Subcutaneous adipose tissue (tissue), 4 donors: ENCODE data around the gene RPS4Y1. TPM values are rescaled to one million over a fixed set of nuclear protein-coding genes. Genes with fewer than 3 reads are reported as not detected.

ENCODE experiments used
- small RNA-seq: library from RNA; depleted of rRNA; stranded (forward); fragments of <200 nt; gene quantifications from one replicate; pipeline ENCODE3, GENCODE V24; 2016
- total RNA-seq, 4 donors: library from RNA; depleted of rRNA; stranded (reverse); fragments of >200 nt; gene quantifications; one replicate each; pipeline ENCODE4 v1.1.0, GENCODE V29; 2016
- TF ChIP-seq, protein P1 (sequence below): fragments of 450-650 bp; IDR thresholded peaks from one replicate; pipeline ENCODE4 v1.5.1; 2016; ENCODE audit warnings: low read depth, mild to moderate bottlenecking, control low read depth, antibody characterized with exemption, moderate library complexity

RPS4Y1 gene
- total RNA-seq, 4 donors from 2014 or later, result 0.34 to 287 (median 271) TPM; not detected in 1

DNA sequence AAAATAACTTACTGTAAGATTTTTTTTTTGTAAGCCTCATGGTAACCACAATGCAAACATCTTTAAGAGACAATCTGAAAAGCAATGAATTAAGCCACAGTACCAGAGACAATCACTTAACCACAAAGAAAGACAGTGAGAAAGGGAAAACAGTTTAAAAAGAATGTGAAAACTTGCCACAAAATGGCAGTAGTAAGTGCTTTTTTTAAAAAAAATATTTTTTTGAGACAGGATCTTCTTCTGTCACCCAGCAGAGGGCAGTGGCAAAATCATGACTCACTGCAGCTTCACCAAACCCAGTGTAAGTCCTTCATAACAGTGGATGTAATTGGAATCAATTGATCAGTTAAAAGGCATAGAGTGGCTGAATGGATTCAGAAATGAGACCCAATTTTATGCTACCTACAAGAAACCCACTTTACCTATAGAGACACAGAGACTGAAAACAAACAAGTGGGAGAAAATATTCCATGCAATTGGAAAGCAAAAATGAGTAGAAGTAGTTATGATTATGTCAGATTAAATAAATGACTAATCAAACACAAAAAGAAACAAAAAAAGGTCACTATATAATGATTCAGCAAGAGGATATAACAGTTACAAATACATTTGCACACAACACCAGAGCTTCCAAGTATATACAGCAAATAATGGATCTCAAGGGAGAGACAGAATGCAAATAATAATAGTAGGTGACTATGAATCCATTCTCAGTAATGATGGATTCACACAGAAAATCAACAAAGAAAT is 71.8 kb downstream of the RPS4Y1 start:
- TF ChIP-seq, protein P1, sequence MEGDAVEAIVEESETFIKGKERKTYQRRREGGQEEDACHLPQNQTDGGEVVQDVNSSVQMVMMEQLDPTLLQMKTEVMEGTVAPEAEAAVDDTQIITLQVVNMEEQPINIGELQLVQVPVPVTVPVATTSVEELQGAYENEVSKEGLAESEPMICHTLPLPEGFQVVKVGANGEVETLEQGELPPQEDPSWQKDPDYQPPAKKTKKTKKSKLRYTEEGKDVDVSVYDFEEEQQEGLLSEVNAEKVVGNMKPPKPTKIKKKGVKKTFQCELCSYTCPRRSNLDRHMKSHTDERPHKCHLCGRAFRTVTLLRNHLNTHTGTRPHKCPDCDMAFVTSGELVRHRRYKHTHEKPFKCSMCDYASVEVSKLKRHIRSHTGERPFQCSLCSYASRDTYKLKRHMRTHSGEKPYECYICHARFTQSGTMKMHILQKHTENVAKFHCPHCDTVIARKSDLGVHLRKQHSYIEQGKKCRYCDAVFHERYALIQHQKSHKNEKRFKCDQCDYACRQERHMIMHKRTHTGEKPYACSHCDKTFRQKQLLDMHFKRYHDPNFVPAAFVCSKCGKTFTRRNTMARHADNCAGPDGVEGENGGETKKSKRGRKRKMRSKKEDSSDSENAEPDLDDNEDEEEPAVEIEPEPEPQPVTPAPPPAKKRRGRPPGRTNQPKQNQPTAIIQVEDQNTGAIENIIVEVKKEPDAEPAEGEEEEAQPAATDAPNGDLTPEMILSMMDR, result no peak

Small RNAs within 50 kb of the gene (small RNA-seq; reads per million reads assigned to genes)
- gene TOMM22P2, result not detected

Other genes with a start within 250 kb of the RPS4Y1 start
- gene SRY, start 53.9 kb upstream of the RPS4Y1 start, total RNA-seq, result not detected
- gene ZFY, start 93.8 kb downstream of the RPS4Y1 start, total RNA-seq, result 10 to 100 TPM in 2 of 4 donors, not detected in 2; 22.8 to 22.9 TPM